IMR-90 (cell line): Measurements from ENCODE around the gene CTBP1. TPM values are rescaled to one million over a fixed set of nuclear protein-coding genes. Genes with fewer than 3 reads are reported as not detected.

Experiments
- ATAC-seq: fragments of 200-7000 bp; cut with Tn5 transposase; 2 replicates; pipeline ENCODE4 v1.9.1; 2020; ENCODE audit warnings: low read depth, mild to moderate bottlenecking, moderate library complexity
- BruUV-seq: library from RNA; stranded (reverse); fragments of 400-500 nt; replicated peaks from 2 replicates; lab custom pipeline; 2021; lab: Mats Ljungman, UMichigan
- CTCF ChIA-PET: fragments of 300-600 bp; formaldehyde crosslinking; extraction: SDS; loops from one replicate; lab custom pipeline; 2021; ENCODE audit warnings: antibody characterized with exemption; lab: Yijun Ruan, JAX
- POLR2A ChIA-PET: fragments of 300-600 bp; sonication (Branson Sonifier 250); formaldehyde crosslinking; loops from one replicate; lab custom pipeline; 2022; ENCODE audit warnings: antibody characterized with exemption; ENCODE audit not compliant: unreplicated experiment; lab: Charles Lee
- DNase-seq: peaks from one replicate; pipeline ENCODE4 v3.0.0; 2013
- H2AFZ ChIP-seq: replicated peaks from 2 replicates; pipeline ENCODE3; 2013; ENCODE audit warnings: low read length, mild to moderate bottlenecking; ENCODE audit not compliant: poor library complexity
- H2AK5ac ChIP-seq: 2 replicates; pipeline ENCODE4 v1.6.1; 2013; ENCODE audit warnings: low read depth, low read length, inconsistent platforms
- H2AK9ac ChIP-seq: replicated peaks from 2 replicates; pipeline ENCODE3; 2013; ENCODE audit warnings: mild to moderate bottlenecking, low read depth, low read length, moderate library complexity; ENCODE audit not compliant: poor library complexity
- H2BK120ac ChIP-seq: 2 replicates; pipeline ENCODE4 v1.6.1; 2013; ENCODE audit warnings: low read depth, low read length, inconsistent platforms
- H2BK15ac ChIP-seq: 3 replicates; pipeline ENCODE4 v1.6.1; 2013; ENCODE audit warnings: low read depth, low read length, inconsistent platforms
- H2BK20ac ChIP-seq: 2 replicates; pipeline ENCODE4 v1.6.1; 2013; ENCODE audit warnings: low read depth, mild to moderate bottlenecking, inconsistent platforms, low read length, moderate library complexity
- H2BK5ac ChIP-seq: 2 replicates; pipeline ENCODE4 v1.6.1; 2013; ENCODE audit warnings: mild to moderate bottlenecking, low read depth, low read length, inconsistent platforms; ENCODE audit not compliant: poor library complexity, severe bottlenecking
- H3K14ac ChIP-seq: replicated peaks from 2 replicates; pipeline ENCODE4 v1.6.1; 2013; ENCODE audit warnings: low read depth, low read length, inconsistent platforms
- H3K18ac ChIP-seq: 2 replicates; pipeline ENCODE4 v1.6.1; 2013; ENCODE audit warnings: low read depth, low read length, control low read depth
- H3K23ac ChIP-seq: 2 replicates; pipeline ENCODE4 v1.6.1; 2013; ENCODE audit warnings: low read depth, low read length, inconsistent platforms
- H3K27ac ChIP-seq: 2 replicates; pipeline ENCODE4 v1.5.1; 2013; ENCODE audit warnings: mild to moderate bottlenecking, control low read depth, low read length; ENCODE audit not compliant: insufficient read depth
- H3K27me3 ChIP-seq: 2 replicates; pipeline ENCODE4 v1.6.1; 2013; ENCODE audit warnings: low read length; ENCODE audit not compliant: control insufficient read depth, insufficient read depth
- H3K36me3 ChIP-seq: 2 replicates; pipeline ENCODE4 v1.6.1; 2013; ENCODE audit warnings: low read length, mixed read lengths; ENCODE audit not compliant: control insufficient read depth, insufficient read depth
- H3K4ac ChIP-seq: 2 replicates; pipeline ENCODE4 v1.6.1; 2013; ENCODE audit warnings: low read depth, low read length, inconsistent platforms
- H3K4me1 ChIP-seq: 2 replicates; pipeline ENCODE4 v1.6.1; 2013; ENCODE audit warnings: low read length, mixed read lengths; ENCODE audit not compliant: control insufficient read depth, insufficient read depth
- H3K4me2 ChIP-seq: 2 replicates; pipeline ENCODE4 v1.6.1; 2013; ENCODE audit warnings: low read depth, mild to moderate bottlenecking, control low read depth, low read length, moderate library complexity
- H3K4me3 ChIP-seq: 2 replicates; pipeline ENCODE4 v1.5.1; 2013; ENCODE audit warnings: low read depth, mild to moderate bottlenecking, control low read depth, low read length, moderate library complexity; ENCODE audit not compliant: insufficient read depth
- H3K56ac ChIP-seq: 2 replicates; pipeline ENCODE4 v1.6.1; 2013; ENCODE audit warnings: low read length, inconsistent platforms; ENCODE audit not compliant: insufficient read depth; ENCODE audit errors: extremely low read depth
- H3K79me1 ChIP-seq, 2 experiments: 2 replicates each; pipeline ENCODE4 v1.6.1; 2013; ENCODE audit warnings: low read length in 2 of 2, inconsistent platforms in 1 of 2, low read depth in 1 of 2
- H3K9ac ChIP-seq: 2 replicates; pipeline ENCODE4 v1.6.1; 2013; ENCODE audit warnings: low read depth, low read length, control low read depth
- H3K9me1 ChIP-seq: 2 replicates; pipeline ENCODE4 v1.6.1; 2013; ENCODE audit warnings: low read length, inconsistent platforms; ENCODE audit not compliant: insufficient read depth
- H3K9me3 ChIP-seq: 2 replicates; pipeline ENCODE4 v1.6.1; 2013; ENCODE audit warnings: low read length; ENCODE audit not compliant: control insufficient read depth, insufficient read depth
- H4K20me1 ChIP-seq: 2 replicates; pipeline ENCODE4 v1.6.1; 2013; ENCODE audit warnings: low read length, inconsistent platforms; ENCODE audit not compliant: insufficient read depth
- H4K5ac ChIP-seq: 2 replicates; pipeline ENCODE4 v1.6.1; 2013; ENCODE audit warnings: mild to moderate bottlenecking, low read depth, low read length, control low read depth
- H4K8ac ChIP-seq, 2 experiments: 2 replicates each; pipeline ENCODE4 v1.6.1; 2013; ENCODE audit warnings: low read depth in 2 of 2, low read length in 2 of 2, control low read depth in 1 of 2, inconsistent platforms in 1 of 2
- H4K91ac ChIP-seq: 2 replicates; pipeline ENCODE4 v1.6.1; 2013; ENCODE audit warnings: low read depth, low read length, inconsistent platforms; ENCODE audit not compliant: insufficient read depth
- MAFK ChIP-seq: IDR thresholded peaks from 2 replicates; pipeline ENCODE4 v1.6.1; 2012; ENCODE audit warnings: low read depth, low read length, improper control_type of control experiment
- MAZ ChIP-seq: IDR thresholded peaks from 2 replicates; pipeline ENCODE4 v1.6.1; 2012; ENCODE audit warnings: low read depth, mild to moderate bottlenecking, low read length, improper control_type of control experiment, moderate library complexity, borderline replicate concordance
- RAD21 ChIP-seq: IDR thresholded peaks from 2 replicates; pipeline ENCODE4 v1.6.1; 2012; ENCODE audit warnings: low read length, improper control_type of control experiment
- RCOR1 ChIP-seq: IDR thresholded peaks from 2 replicates; pipeline ENCODE4 v1.6.1; 2012; ENCODE audit warnings: mild to moderate bottlenecking, low read length, improper control_type of control experiment; ENCODE audit not compliant: insufficient replicate concordance
- WGBS, 2 experiments: methylation state at CpG; one replicate each; pipeline versions ENCODE4 v1.1.5 to v1.1.7; 2013; ENCODE audit warnings: missing lambda C conversion rate in 2 of 2; ENCODE audit not compliant: insufficient read length in 1 of 2; ENCODE audit errors: extremely low coverage in 2 of 2; 5-methylcytosine and 5-hydroxymethylcytosine counted together
- dilution Hi-C: fragments of 300-500 bp; cut with HindIII; formaldehyde crosslinking; loops from one replicate; pipeline ENCODE4 v1.14.3; 2018; ENCODE audit warnings: low sequenced_read_pairs; ENCODE audit not compliant: unreplicated experiment
- in situ Hi-C: fragments of 300-500 bp; cut with MboI; formaldehyde crosslinking; loops from 3 replicates; pipeline ENCODE4 v1.14.3; 2019; ENCODE audit warnings: low sequenced_read_pairs, inconsistent platforms, mixed read lengths
- intact Hi-C: fragments of 100-400 bp; cut with micrococcal nuclease; formaldehyde crosslinking; loops from 2 replicates; pipeline ENCODE4 v1.10.0; 2022
- polyA plus RNA-seq, 3 experiments: library from polyadenylated mRNA; depleted of rRNA; stranded (reverse); fragments of >200 nt; gene quantifications; 2 replicates each; pipeline ENCODE4 v1.2.3, GENCODE V29; 2012; ENCODE audit warnings: low replicate concordance in 1 of 3
- total RNA-seq: library from RNA; depleted of rRNA; stranded (reverse); fragments of >200 nt; gene quantifications from 2 replicates; pipeline ENCODE4 v1.2.3, GENCODE V29; 2012

CTBP1 gene
- total and polyA plus RNA-seq, 2 of the 4 experiments (the other 2 are of a cell fraction) = 147 to 212 TPM

DNA sequence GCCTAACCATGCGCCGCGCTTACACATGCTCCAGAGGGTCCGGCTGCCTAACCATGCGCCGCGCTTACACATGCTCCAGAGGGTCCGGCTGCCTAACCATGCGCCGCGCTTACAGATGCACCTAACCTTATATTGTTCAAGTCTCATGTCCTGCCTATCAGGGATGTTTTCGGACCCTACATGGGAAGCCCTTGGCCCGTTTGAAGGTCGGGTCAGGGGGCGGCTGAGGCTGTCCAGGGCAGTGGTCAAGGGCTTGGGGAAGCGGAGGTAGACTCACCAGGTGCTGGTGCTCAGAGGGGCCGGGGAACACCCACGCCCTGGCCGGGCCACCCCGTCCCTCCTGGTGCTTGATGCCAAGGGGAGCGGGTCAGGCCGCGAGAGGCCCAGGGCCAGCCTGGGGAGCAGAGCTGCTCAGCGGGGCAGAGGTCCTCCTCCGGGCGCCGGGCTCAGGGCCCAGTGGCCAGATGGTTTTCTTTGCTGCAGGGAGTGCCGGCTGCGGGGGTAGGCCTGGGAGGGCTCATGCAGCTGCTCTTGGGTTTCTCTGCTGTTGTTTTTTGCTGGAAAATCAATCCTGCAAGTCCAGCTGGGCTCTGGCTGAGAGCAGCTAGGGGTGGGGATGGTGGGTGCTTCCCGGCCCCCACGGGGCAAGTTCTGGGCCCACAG lies 41.2 kb downstream of the CTBP1 start:
- Histone ChIP-seq H3K79me1 (peaks cover 0 to 40% of the 10 kb centered on the region in 2 experiments; a peak in 3 of 4 replicates), H4K8ac (peak overlapping the region; percentile 74 to 94; a peak in 3 of 4 replicates), H2AK5ac (peak overlapping the region; percentile 99), H3K27me3 (no peaks in the 10 kb centered on the region), H3K4me2 (no peak overlapping the region; the same call in 1 of the 2 replicates), H4K5ac (peak overlapping the region; percentile 82; the same call in 1 of the 2 replicates), H3K23ac (no peak overlapping the region), H3K27ac (peak overlapping the region; percentile 88), H2AFZ (peak overlapping the region; percentile 77), H2BK15ac (no peak overlapping the region), H2BK5ac (peak overlapping the region; percentile 56), H3K9me1 (peaks cover 20% of the 10 kb centered on the region), H3K56ac (no peak overlapping the region), H3K9me3 (no peaks in the 10 kb centered on the region), H3K4ac (peak overlapping the region; percentile 83), H3K9ac (peak overlapping the region; percentile 29; the same call in 1 of the 2 replicates), H3K18ac (peak overlapping the region; percentile 74; the same call in 1 of the 2 replicates), H4K91ac (peak overlapping the region; percentile 53), H3K4me3 (no peak overlapping the region), H3K4me1 (peaks cover 43% of the 10 kb centered on the region), H3K36me3 (peaks cover 19% of the 10 kb centered on the region), H3K14ac (peak overlapping the region; percentile 78; the same call in 1 of the 2 replicates), H2BK20ac (0 out of 2 replicates have a peak overlapping the region, but pooled peaks have one; percentile 44), H2BK120ac (peak overlapping the region; percentile 80; the same call in 1 of the 2 replicates), H2AK9ac (peak overlapping the region; percentile 29), H4K20me1 (no peaks in the 10 kb centered on the region)
- TF ChIP-seq MAFK (no peak), MAZ (peak; percentile 58; the same call in 1 of the 2 replicates), RAD21 (peak; percentile 19), RCOR1 (peak; percentile 67)
- in situ Hi-C loops = no loop called here
- DNase-seq (peak; percentile 87), ATAC-seq (peak; percentile 78)
- dilution Hi-C loops = no loop called here
- ChIA-PET POLR2A (interaction anchor here (1.3 kb wide), 1 partner anchor 12 kb away, joined by 3 read pairs; no protein-coding TSS in a partner anchor), CTCF (interaction anchor here (1.6 kb wide), 1 partner anchor 34 kb away, joined by 3 read pairs; no protein-coding TSS in a partner anchor)
- no TSS peak for BruUV-seq
- 19% methylated on average over 13 of the region's 31 CpGs; no CpG with 5 or more reads in 1 of the 2 experiments for WGBS, 2 experiments
- intact Hi-C loops = loop anchor here (2.0 kb wide), 1 partner anchor 35 kb away; the partner anchor contains the start of gene SPON2
